CD4-positive, alpha-beta T cell treated with Interleukin-6 at 100 ng/mL for 8 hours (primary cell): ENCODE results near the gene BSN.
A peak's percentile ranks its signal among the peaks of the same experiment; 100 is the strongest.
"Not testable (repeated sequence)": the region's sequence is repeated elsewhere in the genome, so short reads cannot be mapped to it uniquely, and the experiment has no call there.

Experiments used
- DNase-seq: peaks from one replicate; pipeline ENCODE4 v3.0.0-alpha.2; 2020; ENCODE audit warnings: mixed read lengths, low spot score

Gene BSN

DNA sequence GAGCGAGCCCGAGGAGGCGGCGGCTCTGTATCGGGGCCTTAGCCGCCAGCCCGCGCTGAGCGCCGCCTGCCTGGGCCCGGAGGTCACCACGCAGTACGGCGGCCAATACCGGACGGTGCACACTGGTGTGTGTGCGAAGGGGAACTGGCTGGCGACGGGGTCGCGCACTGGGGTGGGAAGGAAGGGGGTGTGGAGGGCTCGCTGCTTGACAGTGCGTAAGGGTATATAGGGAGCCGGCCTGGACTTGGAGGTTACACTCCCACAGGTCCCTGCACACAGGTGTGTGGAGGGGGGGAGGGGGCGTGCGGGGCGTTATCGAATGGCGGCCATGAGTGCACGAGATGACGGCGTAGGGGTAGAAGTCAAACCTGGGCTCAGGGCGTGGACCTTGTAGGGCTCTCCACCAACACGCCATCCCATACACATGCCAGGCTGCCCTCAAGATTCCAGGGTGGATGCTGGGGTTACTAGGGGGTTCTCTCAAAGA, 120.3 kb downstream of the BSN start:
- DNase-seq: no peak

DNA sequence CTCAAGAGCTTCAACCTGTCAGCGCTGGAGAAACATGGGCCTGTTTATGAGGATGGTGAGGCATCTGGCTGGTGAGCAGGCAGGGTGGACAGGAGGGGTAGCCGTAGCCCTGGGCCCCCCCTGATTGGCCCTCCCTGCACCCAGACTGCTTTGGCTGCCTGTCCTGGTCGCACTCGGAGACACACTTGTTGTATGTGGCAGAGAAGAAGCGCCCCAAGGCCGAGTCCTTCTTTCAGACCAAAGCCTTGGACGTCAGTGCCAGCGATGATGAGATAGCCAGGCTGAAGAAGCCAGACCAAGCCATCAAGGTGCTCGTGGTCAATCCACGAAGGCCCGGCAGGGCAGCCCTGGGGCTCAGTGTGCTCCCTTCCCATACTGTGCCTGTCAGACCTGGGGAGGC, 121.6 kb downstream of the BSN start:
- DNase-seq: no peak

- no peak for DNase-seq
Observed at GRCh38 chr3:49680493-49681231, 126.4 kb downstream of the BSN start.

GRCh38 chr3:49681232-49681522, 126.9 kb downstream of the BSN start:
- DNase-seq: no peak

DNA sequence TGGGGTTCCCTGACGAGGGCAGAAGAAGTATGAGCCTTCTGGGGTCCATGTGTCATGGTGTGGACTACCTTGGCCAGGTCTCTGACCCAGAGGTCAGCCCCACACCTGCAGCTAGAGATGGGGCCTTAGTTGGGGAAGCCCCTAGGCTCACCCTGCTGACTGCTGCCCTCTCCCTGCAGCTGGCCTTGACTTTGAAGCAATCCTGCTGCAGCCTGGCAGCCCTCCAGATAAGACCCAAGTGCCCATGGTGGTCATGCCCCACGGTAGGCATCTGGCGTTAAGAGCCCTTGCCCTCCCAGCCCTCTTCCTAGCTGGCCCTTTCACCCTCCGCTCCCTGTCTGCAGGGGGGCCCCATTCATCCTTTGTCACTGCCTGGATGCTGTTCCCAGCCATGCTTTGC, 127.3 kb downstream of the BSN start:
- DNase-seq: no peak

GRCh38 chr3:49683162-49683561, 128.9 kb downstream of the BSN start:
- DNase-seq: no peak

GRCh38 chr3:49684453-49684852, 130.2 kb downstream of the BSN start:
- not testable (repeated sequence) for DNase-seq

DNA sequence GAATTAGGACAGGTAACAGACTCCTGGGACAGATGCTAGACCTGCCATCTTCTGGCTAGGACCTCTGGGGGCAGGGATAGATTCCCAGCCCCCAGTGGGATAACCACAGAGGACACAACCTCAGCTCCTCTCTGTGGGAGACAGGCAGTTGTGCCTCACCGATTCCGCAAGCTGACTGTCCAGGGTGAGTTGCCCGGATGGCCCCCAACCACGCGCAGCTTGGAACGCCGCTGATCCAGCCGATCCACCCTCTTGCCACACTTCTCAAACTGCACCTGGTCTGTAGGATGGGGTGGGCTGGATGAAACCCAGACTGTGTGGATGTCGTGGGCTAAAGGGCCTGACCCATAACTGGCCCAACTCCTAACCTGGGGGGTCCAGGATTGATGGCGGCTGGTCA, 130.8 kb downstream of the BSN start:
- DNase-seq: not testable (repeated sequence)

DNA sequence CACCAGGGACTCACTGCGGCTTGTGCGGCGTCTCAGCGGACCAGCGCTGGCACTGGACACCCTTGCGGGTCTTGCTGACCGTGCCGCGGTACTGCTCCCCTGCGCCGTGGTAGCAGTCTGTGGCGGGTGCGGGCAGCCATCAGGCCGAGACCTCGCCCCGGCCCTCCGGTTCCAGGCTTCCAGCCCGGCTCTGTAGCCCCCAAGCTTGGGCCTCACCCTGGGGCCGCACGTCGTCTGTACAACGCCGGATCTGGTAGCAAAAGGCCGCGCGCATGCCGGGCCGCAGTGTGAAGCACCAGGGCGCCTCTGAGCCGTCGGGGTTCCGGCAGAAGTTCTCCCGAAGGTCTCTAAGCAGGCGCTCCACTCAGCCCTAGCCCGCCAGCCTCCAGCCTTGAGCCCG, 131.6 kb downstream of the BSN start:
- not testable (repeated sequence) for DNase-seq

GRCh38 chr3:49686346-49686745, 132.1 kb downstream of the BSN start:
- DNase-seq: peak; percentile 26

GRCh38 chr3:49686769-49687423, 132.6 kb downstream of the BSN start:
- not testable (repeated sequence) for DNase-seq

- DNase-seq: not testable (repeated sequence)
Observed at GRCh38 chr3:49687424-49687795, 133.1 kb downstream of the BSN start.

DNA sequence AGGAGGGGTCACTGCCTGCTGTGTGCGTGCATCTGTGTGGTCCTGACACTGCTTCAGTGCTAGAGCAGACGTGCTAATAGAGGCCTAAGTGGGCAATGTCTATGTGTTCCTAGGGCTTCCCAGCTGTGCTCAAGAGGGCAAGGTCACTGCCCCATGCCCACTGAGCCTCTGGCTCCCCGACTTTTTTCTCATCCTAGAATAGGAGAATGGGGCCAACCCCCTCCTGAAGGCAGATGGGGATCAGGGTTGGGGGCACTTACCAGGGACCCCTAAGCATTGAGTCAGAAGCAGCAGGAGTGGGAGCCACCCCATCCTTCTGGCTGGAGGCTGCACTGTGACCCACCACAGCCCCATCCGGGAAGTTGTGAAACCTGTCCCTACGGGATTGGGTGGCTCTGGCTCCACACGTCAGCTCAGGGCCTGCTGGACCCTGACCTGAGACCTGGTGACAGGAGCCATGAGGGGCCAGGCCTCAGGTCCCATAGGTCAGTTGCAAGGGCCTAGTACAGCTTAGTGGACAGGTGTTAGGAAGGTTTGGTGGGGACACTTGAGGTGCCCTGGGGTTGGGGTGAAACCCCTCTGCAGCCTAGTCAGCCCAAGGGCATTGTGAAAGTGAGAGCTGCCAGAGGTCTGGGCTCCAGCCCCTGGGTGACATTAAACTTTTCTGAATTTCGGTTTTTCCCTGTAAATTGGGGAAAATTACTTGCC, 134.2 kb downstream of the BSN start:
- DNase-seq: not testable (repeated sequence)

- peak; percentile 89 for DNase-seq
Observed at GRCh38 chr3:49689046-49689907, 135.0 kb downstream of the BSN start, which contains the start of the genes MST1 and RNF123. Gene MST1, minus strand, starts transcription at chr3:49689474. Its CDS starts 783 bp downstream, at chr3:49688691. Gene RNF123, plus strand, starts transcription at chr3:49689557. Its CDS starts 1,609 bp downstream, at chr3:49691166.

DNA sequence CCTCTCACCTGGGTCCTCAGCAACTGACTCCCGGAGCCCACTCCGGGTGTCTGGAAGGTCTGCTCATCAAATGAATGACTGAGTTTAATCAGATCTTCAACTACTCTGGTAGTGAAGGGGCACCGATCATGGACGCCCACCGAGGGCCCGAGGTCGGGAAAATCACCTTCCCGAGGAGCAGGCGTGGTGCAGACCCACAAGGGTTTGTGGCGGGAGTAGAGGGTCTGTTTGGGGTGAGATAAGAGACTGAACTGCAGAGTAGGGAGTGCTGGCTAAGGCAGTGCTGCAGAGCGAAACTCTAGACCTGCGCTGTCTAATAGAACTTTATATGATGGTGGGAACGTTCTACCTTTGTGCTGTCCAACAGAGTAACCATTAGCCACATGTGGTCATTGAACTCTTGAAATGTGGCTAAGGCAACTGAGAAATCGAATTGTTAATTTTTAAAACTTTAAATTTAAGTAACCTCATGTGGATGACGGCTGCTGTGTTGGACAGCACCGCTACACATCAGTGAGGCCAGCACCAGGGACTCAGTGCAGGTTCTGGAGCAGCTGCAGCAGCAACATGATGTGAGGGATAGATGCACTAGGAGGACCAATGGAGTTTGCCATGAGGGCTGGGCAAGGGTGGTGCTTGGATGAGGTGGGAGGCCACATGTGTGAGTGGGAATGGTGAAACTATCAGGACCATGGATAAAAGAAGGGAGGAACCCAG, 135.8 kb downstream of the BSN start:
- DNase-seq: not testable (repeated sequence)

DNA sequence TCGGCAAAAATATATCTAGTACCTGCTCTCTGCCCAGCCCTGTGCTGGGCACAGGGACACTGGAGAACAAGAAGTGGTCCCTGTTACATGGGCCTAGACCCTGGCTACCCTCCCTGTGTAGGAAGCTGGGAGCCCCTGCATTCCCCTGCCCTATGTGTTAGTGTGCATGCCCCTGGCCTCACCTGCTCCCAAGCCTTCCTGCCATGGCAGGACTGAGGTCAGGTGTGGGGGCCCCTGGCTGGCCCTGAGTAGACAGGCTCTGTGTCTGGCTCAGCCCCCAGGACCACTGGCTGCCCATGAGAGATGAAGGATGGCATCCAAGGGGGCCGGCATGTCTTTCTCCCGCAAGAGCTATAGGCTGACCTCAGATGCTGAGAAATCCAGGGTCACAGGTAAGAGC, 136.6 kb downstream of the BSN start:
- DNase-seq: not testable (repeated sequence)

DNA sequence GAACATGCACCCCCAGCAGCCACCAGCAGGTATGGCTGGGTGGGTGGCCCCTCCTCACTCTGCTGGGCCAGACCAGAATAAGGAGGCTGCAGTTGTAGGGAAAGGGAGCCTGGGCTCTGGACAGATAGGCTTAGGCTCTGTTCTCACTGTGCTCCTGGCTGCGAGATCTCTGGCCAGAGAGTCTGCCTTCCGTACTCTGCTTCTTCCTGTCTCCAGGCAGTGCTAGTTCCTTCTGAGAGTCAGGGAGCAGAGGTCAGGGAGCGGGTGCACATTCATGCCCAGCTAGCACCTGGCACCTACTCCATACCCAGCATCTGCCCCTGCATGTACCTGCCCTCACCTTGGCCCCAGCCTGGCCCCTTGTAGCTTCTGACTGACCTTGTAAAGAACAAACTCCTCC, 137.2 kb downstream of the BSN start:
- DNase-seq: not testable (repeated sequence)

- not testable (repeated sequence) for DNase-seq
Observed at GRCh38 chr3:49694409-49695070, 140.3 kb downstream of the BSN start.

DNA sequence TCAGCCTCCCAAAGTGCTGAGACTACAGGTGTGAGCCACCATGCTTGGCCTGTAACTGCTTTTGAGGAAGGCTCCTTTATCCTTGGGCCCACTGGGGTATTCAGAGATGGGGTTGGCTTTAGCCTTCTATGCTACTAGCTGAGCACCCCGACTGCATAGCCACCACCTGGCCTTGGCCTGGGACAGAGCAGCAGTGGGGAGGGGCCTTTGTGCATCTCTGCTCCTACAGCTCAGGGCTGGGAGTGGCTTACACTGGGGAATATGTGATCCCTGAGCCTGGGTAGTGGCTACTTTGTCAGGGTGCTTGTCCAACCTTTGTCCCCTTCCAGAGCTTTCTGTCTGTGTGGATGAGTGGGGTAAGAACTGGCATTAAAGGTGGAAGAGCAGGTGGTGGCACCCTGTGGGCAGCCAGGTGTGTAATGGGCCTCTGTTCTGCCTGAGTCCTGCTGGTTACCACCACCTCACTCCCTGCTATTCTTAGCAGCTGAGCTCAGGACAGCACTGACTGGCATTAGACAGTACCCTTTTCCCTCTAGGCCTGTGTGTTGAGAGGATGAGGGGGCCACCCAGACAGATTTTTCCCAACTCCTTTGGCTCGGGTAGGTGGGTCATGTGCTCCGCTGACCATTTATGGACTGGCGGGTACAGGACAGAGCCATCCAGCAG, 141.2 kb downstream of the BSN start:
- DNase-seq: not testable (repeated sequence)
